GM19238 (cell line): ENCODE results near the gene PRKD1.

ENCODE experiments used
- DNase-seq: peaks from one replicate; pipeline ENCODE4 v3.0.0; 2011; ENCODE audit warnings: low spot score; ENCODE audit not compliant: insufficient read length

Gene PRKD1

GRCh38 chr14:29616922-29617321 lies 310.7 kb downstream of the PRKD1 start:
- no peak for DNase-seq

GRCh38 chr14:29608861-29609260 lies 318.8 kb downstream of the PRKD1 start:
- DNase-seq, result no peak

- DNase-seq, result no peak
Measured at GRCh38 chr14:29607169-29607568, 320.5 kb downstream of the PRKD1 start.

GRCh38 chr14:29603696-29604095 lies 324.0 kb downstream of the PRKD1 start:
- no peak for DNase-seq

- DNase-seq, result no peak
Measured at GRCh38 chr14:29601616-29602015, 326.0 kb downstream of the PRKD1 start.

- no peak for DNase-seq
Measured at GRCh38 chr14:29587761-29588470, 339.7 kb downstream of the PRKD1 start.

GRCh38 chr14:29587046-29587445 lies 340.6 kb downstream of the PRKD1 start:
- no peak for DNase-seq

GRCh38 chr14:29584992-29585391 lies 342.7 kb downstream of the PRKD1 start:
- no peak for DNase-seq

- no peak for DNase-seq
Measured at GRCh38 chr14:29580763-29581162, 346.9 kb downstream of the PRKD1 start.

- DNase-seq, result no peak
Measured at GRCh38 chr14:29579838-29580237, 347.8 kb downstream of the PRKD1 start.

GRCh38 chr14:29576927-29577326 lies 350.7 kb downstream of the PRKD1 start:
- DNase-seq, result no peak

- no peak for DNase-seq
Measured at GRCh38 chr14:29569194-29569593, 358.5 kb downstream of the PRKD1 start.

- no peak for DNase-seq
Measured at GRCh38 chr14:29566194-29566593, 361.5 kb downstream of the PRKD1 start.

GRCh38 chr14:29558516-29558915 lies 369.1 kb downstream of the PRKD1 start:
- no peak for DNase-seq

- DNase-seq, result no peak
Measured at GRCh38 chr14:29554335-29554734, 373.3 kb downstream of the PRKD1 start.

GRCh38 chr14:29553427-29553826 lies 374.2 kb downstream of the PRKD1 start:
- DNase-seq, result no peak

GRCh38 chr14:29548948-29549370 lies 378.7 kb downstream of the PRKD1 start:
- DNase-seq, result peak; percentile 8

- no peak for DNase-seq
Measured at GRCh38 chr14:29545714-29546113, 381.9 kb downstream of the PRKD1 start.

- DNase-seq, result no peak
Measured at GRCh38 chr14:29536886-29537511, 390.6 kb downstream of the PRKD1 start.

GRCh38 chr14:29529418-29529817 lies 398.2 kb downstream of the PRKD1 start:
- DNase-seq, result no peak

- no peak for DNase-seq
Measured at GRCh38 chr14:29528889-29529288, 398.8 kb downstream of the PRKD1 start.

- no peak for DNase-seq
Measured at GRCh38 chr14:29527286-29527685, 400.4 kb downstream of the PRKD1 start.
